Activated CD4-positive, alpha-beta T cell treated with anti-CD3 and anti-CD28 coated beads for 36 hours (primary cell): ENCODE data around the gene ENGASE. TPM values are rescaled to one million over a fixed set of nuclear protein-coding genes. Genes with fewer than 3 reads are reported as not detected.

ENCODE experiments used
- ATAC-seq: fragments of 200-7000 bp; cut with Tn5 transposase; one replicate; pipeline ENCODE4 v1.10.0; 2021; ENCODE audit warnings: mild to moderate bottlenecking, moderate library complexity
- CTCF ChIA-PET: fragments of 350-600 bp; sonication (Branson Sonifier 250); formaldehyde crosslinking; loops from one replicate; lab custom pipeline; 2021; ENCODE audit warnings: antibody characterized with exemption; lab: Charles Lee
- POLR2A ChIA-PET: fragments of 350-600 bp; sonication (Branson Sonifier 250); formaldehyde crosslinking; loops from one replicate; lab custom pipeline; 2021; ENCODE audit warnings: antibody characterized with exemption, inconsistent platforms; lab: Charles Lee
- DNase-seq: peaks from one replicate; pipeline ENCODE4 v3.0.0-alpha.2; 2020
- H3K27ac Mint-ChIP-seq: one replicate; pipeline ENCODE4 v1.8.0; 2021; ENCODE audit warnings: mixed read lengths
- H3K27me3 Mint-ChIP-seq: one replicate; pipeline ENCODE4 v1.8.0; 2021; ENCODE audit warnings: mixed read lengths
- H3K36me3 Mint-ChIP-seq: one replicate; pipeline ENCODE4 v1.8.0; 2021; ENCODE audit warnings: low read depth, mixed read lengths
- H3K4me1 Mint-ChIP-seq: one replicate; pipeline ENCODE4 v1.8.0; 2021; ENCODE audit warnings: mixed read lengths
- H3K4me3 Mint-ChIP-seq: one replicate; pipeline ENCODE4 v1.8.0; 2021; ENCODE audit warnings: mild to moderate bottlenecking, moderate library complexity, mixed read lengths
- H3K9me3 Mint-ChIP-seq: one replicate; pipeline ENCODE4 v1.8.0; 2021; ENCODE audit warnings: low read depth, mixed read lengths
- intact Hi-C, 2 experiments: fragments of 100-400 bp; cut with DNase I in 1 of 2; cut with micrococcal nuclease in 1 of 2; formaldehyde crosslinking; loops; one replicate each; pipeline versions ENCODE4 v1.14.2 to v1.15.1; 2022 to 2024; cut with DNase I, micrococcal nuclease
- total RNA-seq, 2 experiments: library from RNA; stranded (reverse); gene quantifications; one replicate each; pipeline ENCODE4 v1.2.3, GENCODE V29; 2021

The ENGASE gene
- total RNA-seq, 2 experiments from 2014 or later, result 17.3 to 23.7 TPM

DNA sequence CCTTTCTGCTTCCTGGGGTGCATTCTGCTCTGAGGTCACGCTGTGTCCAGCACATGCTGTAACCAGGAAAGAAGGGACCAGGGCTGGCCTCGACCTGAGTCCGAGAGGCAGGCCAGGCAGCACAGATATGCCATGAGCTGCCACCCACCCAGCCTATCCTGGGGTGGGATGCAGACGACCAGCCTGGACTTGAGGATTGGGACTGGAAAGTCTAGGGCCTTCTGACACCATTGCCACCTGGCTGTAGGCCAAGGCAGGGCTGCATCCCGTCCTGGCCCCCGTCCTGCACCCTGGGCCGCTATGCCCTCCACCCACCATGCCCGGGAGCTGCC lies 14.3 kb downstream of the ENGASE start:
- Mint-ChIP-seq H3K27ac (no peak overlapping the region), H3K36me3 (no peaks in the 10 kb centered on the region), H3K4me3 (no peak overlapping the region), H3K9me3 (no peaks in the 10 kb centered on the region), H3K27me3 (peaks cover 7% of the 10 kb centered on the region), H3K4me1 (no peaks in the 10 kb centered on the region)
- POLR2A ChIA-PET, result no interaction called here
- ATAC-seq (no peak), DNase-seq (no peak)
- intact Hi-C loops, result no loop called here
- CTCF ChIA-PET, result interaction anchor here (0.7 to 7.1 kb wide), 3 partner anchors 24 to 303 kb away, joined by 4 to 62 read pairs (median 4); no protein-coding TSS in a partner anchor

DNA sequence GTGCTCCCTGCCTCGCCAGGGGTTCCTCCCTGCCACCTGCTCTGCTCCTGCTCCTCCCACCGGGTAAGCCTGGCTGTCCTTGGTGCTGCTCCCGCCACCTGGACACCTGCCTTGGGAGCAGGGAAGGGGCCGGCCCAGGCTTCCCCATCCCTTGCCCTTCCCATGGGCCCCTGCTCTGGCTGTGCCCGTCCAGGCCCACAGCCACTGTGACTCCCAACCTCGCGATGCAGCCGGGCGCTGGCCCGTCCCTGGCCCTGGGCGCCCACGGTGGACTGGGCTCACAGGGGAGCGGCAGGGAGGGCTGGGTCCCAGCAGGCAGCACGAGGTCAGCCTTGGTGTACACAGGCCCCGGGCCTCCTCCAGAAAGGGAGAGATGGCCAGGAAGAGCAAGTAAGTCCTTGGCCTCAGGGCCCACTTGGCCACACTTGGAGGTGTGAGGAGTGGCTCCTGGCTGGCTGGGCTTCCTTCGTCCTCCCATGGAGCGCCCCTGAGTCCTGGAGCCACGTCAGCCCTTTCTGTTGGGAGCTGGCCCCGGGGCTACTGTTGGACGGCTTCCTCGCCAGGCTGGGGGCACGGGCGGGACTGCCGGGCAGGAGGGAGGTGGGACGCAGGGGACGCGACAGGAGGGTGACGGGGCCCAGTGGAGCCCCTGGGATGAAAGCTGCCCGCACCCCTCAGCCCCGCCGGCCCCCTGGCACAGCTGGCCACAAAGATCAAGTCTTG lies 15.3 kb downstream of the ENGASE start:
- H3K36me3 Mint-ChIP-seq, result no peaks in the 10 kb centered on the region
- CTCF ChIA-PET, result interaction anchor here (7.1 kb wide), 1 partner anchor 303 kb away, joined by 62 read pairs; no protein-coding TSS in a partner anchor
- no peak overlapping the region for H3K4me3 Mint-ChIP-seq
- ATAC-seq (no peak), DNase-seq (no peak)
- intact Hi-C loops, result no loop called here
- no peaks in the 10 kb centered on the region for H3K4me1 Mint-ChIP-seq
- peaks cover 10% of the 10 kb centered on the region for H3K27me3 Mint-ChIP-seq
- H3K9me3 Mint-ChIP-seq, result no peaks in the 10 kb centered on the region
- H3K27ac Mint-ChIP-seq, result no peak overlapping the region
- POLR2A ChIA-PET, result no interaction called here

DNA sequence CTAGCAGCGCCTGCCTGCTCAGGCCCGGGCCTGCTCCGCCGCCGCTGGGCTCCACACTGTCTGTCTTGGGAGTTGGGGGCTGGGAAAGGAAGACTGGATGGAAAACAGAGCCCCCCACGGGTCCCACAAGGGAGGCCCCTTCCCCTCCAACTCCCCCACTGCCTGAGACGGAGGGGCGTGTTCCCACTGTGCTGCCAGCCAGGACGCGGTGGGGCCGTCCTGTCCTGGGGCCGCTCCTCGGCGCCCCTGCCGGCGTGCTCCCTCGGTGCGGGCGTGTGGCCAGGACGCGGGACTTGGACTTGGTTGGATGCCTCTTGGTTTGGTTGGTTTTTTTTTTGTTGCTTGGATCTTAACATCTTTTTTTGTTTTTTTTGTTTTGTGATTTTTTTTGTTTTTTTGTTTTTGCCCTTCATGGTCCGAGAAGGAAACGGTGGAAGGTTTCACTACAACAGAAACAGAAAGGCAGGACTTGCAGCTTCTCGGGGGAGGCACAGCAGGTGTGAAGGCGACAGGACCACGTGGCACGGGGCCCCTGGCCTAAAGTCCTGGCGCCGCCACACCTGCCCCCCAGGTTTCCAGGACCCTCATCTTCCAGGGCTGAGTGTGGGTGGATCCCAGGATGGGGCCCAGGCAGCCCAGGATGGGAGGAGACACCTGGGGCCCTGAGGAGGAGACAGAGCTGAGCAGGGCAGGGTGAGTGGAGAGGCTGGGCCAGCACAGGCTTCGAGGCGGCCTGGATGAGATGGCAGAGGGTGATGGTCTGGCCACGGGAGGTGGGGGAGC lies 16.0 kb downstream of the ENGASE start:
- POLR2A ChIA-PET, result no interaction called here
- CTCF ChIA-PET, result interaction anchor here (7.1 kb wide), 1 partner anchor 302 kb away, joined by 62 read pairs; no protein-coding TSS in a partner anchor
- H3K36me3 Mint-ChIP-seq, result no peaks in the 10 kb centered on the region

DNA sequence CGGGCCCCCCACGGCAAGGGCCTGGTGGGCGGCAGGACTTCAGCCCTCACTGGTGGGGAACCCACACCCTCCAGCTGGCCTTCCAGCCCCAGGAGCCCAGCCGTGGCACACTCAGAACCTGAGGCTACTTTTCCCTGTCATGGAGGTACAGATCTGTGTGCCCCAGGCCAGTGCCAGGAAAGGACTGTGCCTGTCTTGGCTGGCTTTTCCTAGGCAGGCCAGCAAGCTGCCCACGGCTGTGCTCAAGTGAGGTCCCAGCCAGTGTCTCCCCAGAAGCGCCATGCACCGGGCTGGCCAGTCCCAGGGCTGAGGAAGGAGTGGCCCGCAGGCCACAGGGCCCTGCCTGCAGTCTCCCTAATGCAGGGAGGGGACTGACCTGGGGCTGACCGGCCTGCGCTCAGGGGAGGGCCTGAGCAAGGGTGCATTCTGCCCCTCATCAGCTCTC lies 16.6 kb downstream of the ENGASE start:
- Mint-ChIP-seq H3K9me3 (no peaks in the 10 kb centered on the region), H3K27me3 (peaks cover 15% of the 10 kb centered on the region), H3K4me3 (no peak overlapping the region), H3K36me3 (no peaks in the 10 kb centered on the region), H3K4me1 (no peaks in the 10 kb centered on the region), H3K27ac (no peak overlapping the region)
- ChIA-PET CTCF (interaction anchor here (7.1 kb wide), 1 partner anchor 301 kb away, joined by 62 read pairs; no protein-coding TSS in a partner anchor), POLR2A (no interaction called here)
- intact Hi-C loops, result no loop called here
- DNase-seq, result no peak
- no peak for ATAC-seq

More for the DNA sequence above, 16.0 kb downstream of the ENGASE start:
- ATAC-seq, result no peak
- intact Hi-C loops, result no loop called here
- no peaks in the 10 kb centered on the region for H3K4me1 Mint-ChIP-seq
- no peak overlapping the region for H3K4me3 Mint-ChIP-seq
- no peaks in the 10 kb centered on the region for H3K9me3 Mint-ChIP-seq
- no peak overlapping the region for H3K27ac Mint-ChIP-seq
- no peak for DNase-seq
- H3K27me3 Mint-ChIP-seq, result peaks cover 12% of the 10 kb centered on the region

DNA sequence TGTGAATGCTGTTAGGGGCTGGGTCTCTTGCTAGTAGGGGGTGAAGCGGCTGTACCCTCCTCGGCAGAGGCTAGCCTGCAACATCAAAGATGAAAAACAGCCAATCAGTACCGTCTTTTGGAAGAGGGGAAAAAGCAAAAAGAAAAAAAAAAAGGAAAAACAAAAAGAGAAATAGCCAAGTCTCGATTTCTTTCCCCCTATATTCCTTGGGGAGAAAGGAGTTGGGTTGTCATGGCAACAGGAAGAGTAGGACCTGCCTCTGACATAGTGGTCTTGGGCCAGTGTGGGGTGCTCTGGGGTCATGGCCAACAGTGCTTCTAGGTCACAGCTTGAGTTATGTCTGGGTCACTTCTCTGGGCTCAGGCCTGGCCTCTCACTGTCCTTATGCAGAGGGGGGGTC lies 17.9 kb downstream of the ENGASE start:
- intact Hi-C loops, result no loop called here
- POLR2A ChIA-PET, result no interaction called here
- Mint-ChIP-seq H3K27me3 (peaks cover 18% of the 10 kb centered on the region), H3K4me3 (no peak overlapping the region), H3K27ac (no peak overlapping the region), H3K36me3 (no peaks in the 10 kb centered on the region), H3K9me3 (no peaks in the 10 kb centered on the region), H3K4me1 (no peaks in the 10 kb centered on the region)
- ATAC-seq (no peak), DNase-seq (no peak)
- CTCF ChIA-PET, result interaction anchor here (0.9 kb wide), 1 partner anchor 10 kb away, joined by 4 read pairs; no protein-coding TSS in a partner anchor

DNA sequence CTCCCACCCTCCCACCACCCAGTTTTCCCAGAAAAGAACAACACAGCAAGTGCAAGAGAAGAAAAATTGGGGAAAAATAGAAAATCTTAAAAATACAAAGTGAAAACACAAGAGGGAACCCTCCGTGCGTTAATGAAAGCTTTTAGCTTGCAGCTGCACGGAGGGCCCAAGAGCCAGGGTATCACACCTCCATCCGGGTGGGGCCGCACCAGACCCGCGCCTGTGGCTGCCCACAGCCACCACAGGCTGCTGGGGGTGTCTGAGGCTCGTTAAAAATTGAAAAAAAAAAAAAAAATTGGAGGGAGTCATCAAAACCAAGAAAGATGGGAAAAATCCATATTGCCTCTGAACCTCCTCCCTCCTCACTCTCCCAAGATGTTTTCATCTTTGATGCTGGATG lies 18.6 kb downstream of the ENGASE start:
- Mint-ChIP-seq H3K9me3 (no peaks in the 10 kb centered on the region), H3K4me3 (no peak overlapping the region), H3K4me1 (peaks cover 3% of the 10 kb centered on the region), H3K27me3 (peaks cover 25% of the 10 kb centered on the region), H3K36me3 (no peaks in the 10 kb centered on the region), H3K27ac (no peak overlapping the region)
- POLR2A ChIA-PET, result interaction anchor here (0.7 kb wide), 1 partner anchor 85 kb away, joined by 14 read pairs; no protein-coding TSS in a partner anchor
- no peak for DNase-seq
- CTCF ChIA-PET, result interaction anchor here (0.8 to 1.2 kb wide), 4 partner anchors 8 to 48 kb away, joined by 3 to 4 read pairs (median 4); no protein-coding TSS in a partner anchor
- intact Hi-C loops, result no loop called here
- no peak for ATAC-seq

DNA sequence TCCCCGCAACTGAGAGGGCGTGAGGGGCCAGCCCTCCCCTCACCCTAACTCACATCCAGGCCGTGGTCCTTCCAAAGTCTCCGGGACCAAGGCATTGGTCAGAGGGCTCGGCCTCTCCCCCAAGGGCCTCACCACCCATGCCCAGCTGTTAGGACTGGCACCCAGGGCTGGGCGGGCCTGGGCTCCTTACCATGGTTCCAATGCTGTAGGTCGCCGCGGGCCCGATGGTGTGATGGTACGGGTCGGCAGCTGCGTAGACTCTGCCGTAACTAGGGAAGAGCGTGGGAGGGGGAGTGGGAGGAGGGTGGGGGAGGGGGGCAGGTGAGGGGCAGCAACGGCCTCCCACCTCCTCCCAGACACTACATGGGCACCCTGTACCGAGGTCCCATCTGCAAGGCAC lies 19.6 kb downstream of the ENGASE start:
- Mint-ChIP-seq H3K4me1 (peaks cover 3% of the 10 kb centered on the region), H3K4me3 (no peak overlapping the region), H3K36me3 (no peaks in the 10 kb centered on the region), H3K27me3 (peaks cover 30% of the 10 kb centered on the region), H3K9me3 (no peaks in the 10 kb centered on the region), H3K27ac (no peak overlapping the region)
- ATAC-seq (no peak), DNase-seq (no peak)
- ChIA-PET POLR2A (no interaction called here), CTCF (interaction anchor here (0.6 to 1.2 kb wide), 4 partner anchors 9 to 1421 kb away, joined by 3 to 4 read pairs (median 3); no protein-coding TSS in a partner anchor)
- intact Hi-C loops, result no loop called here

DNA sequence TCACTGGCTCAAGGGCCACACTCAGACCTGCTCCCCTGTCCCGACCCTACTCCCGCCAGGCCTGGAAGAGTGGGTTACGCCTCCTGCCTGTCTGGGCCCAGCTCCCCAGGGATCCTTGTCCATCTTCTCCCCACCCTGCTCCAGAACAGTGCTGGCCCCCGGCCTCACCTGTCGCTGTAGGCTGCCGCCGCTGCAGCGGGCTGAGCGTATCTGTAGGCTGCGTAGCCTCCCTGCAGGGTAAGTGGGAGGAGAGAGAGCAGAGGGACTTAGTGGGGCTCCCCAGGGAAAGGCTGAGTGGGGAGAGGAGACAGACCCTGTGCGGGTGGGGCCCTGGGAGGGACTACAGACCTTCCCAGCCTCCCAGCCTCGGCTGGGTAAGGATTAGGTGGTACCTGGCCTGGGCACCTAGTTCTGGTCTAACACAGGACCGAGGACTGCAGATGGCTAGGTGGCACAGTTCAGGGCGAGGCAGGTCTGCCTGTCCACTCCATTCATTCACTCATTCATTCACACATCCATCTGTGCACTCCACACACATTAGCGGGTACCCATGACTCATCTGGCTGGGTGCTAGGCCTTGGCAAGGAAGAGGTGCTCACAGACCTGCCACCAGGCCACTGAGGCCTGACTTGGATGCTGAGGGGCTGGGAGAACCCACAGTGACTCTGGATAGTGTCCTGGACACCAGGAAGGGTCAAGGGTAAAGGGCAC lies 20.9 kb downstream of the ENGASE start:
- peak; percentile 39 for ATAC-seq
- Mint-ChIP-seq H3K4me3 (no peak overlapping the region), H3K27ac (no peak overlapping the region), H3K36me3 (no peaks in the 10 kb centered on the region), H3K4me1 (peaks cover 3% of the 10 kb centered on the region), H3K9me3 (no peaks in the 10 kb centered on the region), H3K27me3 (peaks cover 30% of the 10 kb centered on the region)
- intact Hi-C loops, result no loop called here
- ChIA-PET CTCF (no interaction called here), POLR2A (no interaction called here)
- no peak for DNase-seq

DNA sequence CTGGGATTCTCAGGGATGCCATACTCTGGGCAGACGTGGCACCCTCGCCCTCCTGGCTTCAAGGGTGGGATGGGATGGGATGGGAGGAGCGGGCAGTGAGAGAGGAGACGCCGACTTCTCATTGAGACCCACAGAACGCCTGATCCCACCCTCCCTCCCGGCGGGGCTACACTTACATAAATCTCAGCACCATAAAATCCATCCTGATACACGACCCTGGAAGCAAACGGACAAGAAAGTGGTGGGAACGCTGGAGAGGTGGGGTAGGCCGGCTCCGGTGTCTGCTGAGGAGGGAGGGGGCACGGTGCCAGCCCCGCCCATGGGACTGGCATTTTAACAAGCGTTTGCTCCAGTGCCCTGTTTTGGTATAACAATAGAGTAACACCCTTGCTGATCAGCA lies 21.9 kb downstream of the ENGASE start:
- ChIA-PET POLR2A (no interaction called here), CTCF (no interaction called here)
- Mint-ChIP-seq H3K4me3 (no peak overlapping the region), H3K27me3 (peaks cover 30% of the 10 kb centered on the region), H3K27ac (no peak overlapping the region), H3K4me1 (peaks cover 3% of the 10 kb centered on the region), H3K36me3 (no peaks in the 10 kb centered on the region), H3K9me3 (no peaks in the 10 kb centered on the region)
- DNase-seq, result no peak
- intact Hi-C loops, result no loop called here
- ATAC-seq, result no peak

DNA sequence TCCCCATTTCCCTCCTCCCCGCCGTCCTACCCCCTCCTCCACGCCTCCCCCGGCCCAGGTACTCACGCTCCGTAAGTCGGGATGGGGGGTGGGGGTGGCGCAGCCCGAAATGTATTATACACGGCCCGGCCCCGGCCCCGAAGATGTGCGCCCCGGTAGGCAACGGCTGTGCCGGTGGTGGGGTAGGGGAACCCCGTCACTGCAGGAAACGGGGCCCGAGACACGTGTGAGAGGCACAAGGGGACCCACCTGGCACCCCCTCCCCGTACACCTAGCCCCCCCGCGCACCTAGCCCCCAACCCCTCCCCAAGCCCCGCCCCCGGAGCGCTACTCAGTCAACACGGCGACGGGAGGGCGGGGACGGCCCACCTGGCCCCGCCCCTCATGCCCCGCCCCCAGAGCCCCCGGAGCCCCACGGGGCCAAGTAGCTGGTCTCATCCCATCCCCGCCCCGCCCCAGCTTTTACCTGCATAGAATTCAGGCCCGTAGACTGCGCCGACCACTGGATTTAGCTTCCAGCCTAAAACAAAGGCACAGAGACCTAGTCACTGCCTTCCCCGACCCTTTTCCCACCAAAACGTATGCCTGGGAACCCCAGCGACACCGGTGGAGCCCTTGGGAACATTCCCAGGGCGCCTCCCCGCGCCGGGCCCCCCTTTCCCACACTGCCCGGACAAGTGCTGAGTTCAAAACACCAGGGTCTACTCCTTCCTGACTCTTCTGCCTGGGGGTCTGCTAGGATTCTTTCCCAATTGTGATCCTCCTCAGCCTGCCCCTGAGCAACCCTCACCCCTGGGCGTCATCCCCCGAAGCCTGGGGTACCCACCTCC lies 22.8 kb downstream of the ENGASE start:
- ATAC-seq (no peak), DNase-seq (peak; percentile 18)
- intact Hi-C loops, result no loop called here
- CTCF ChIA-PET, result no interaction called here
- Mint-ChIP-seq H3K27ac (no peak overlapping the region), H3K4me3 (no peak overlapping the region), H3K4me1 (peaks cover 3% of the 10 kb centered on the region), H3K9me3 (no peaks in the 10 kb centered on the region), H3K36me3 (no peaks in the 10 kb centered on the region), H3K27me3 (peaks cover 26% of the 10 kb centered on the region)
- POLR2A ChIA-PET, result no interaction called here
